Measurements from ENCODE around the gene ARHGAP11B.
"Not testable (repeated sequence)": the region's sequence is repeated elsewhere in the genome, so short reads cannot be mapped to it uniquely, and the experiment has no call there.

GRCh38 chr15:30612271-30612670 lies 13.7 kb upstream of the ARHGAP11B start:
- not testable (repeated sequence) for TF ChIP-seq CTCF (conservative IDR thresholded peaks at IDR 0.05); EZH2 (IDR thresholded peaks at IDR 0.05; ENCODE audit: low read depth)
